BJ (cell line): Measurements from ENCODE around the gene BCAS4. TPM values are rescaled to one million over a fixed set of nuclear protein-coding genes. Genes with fewer than 3 reads are reported as not detected.

Experiments used
- CTCF ChIA-PET: fragments of 350-600 bp; formaldehyde crosslinking; extraction: SDS; loops from one replicate; lab custom pipeline; 2021; ENCODE audit warnings: antibody characterized with exemption, inconsistent platforms; lab: Yijun Ruan, JAX
- POLR2A ChIA-PET: fragments of 300-600 bp; sonication (Branson Sonifier 250); formaldehyde crosslinking; extraction: SDS; loops from one replicate; lab custom pipeline; 2021; ENCODE audit warnings: antibody characterized with exemption; lab: Charles Lee
- DNase-seq: peaks from one replicate; pipeline ENCODE4 v3.0.0-alpha.2; 2011; ENCODE audit warnings: low read depth
- H3K27me3 ChIP-seq: 2 replicates; pipeline ENCODE4 v1.6.0; 2011; ENCODE audit warnings: low read length; ENCODE audit not compliant: control insufficient read depth, insufficient read depth
- H3K36me3 ChIP-seq: 2 replicates; pipeline ENCODE4 v1.5.1; 2011; ENCODE audit warnings: low read length; ENCODE audit not compliant: control insufficient read depth, insufficient read depth
- H3K4me3 ChIP-seq: 2 replicates; pipeline ENCODE4 v1.5.1; 2011; ENCODE audit warnings: low read depth, mild to moderate bottlenecking, control low read depth, low read length
- CTCF ChIP-seq: IDR thresholded peaks from 2 replicates; pipeline ENCODE4 v1.5.1; 2011; ENCODE audit warnings: low read depth, mild to moderate bottlenecking, control low read depth, inconsistent platforms, low read length, moderate library complexity; ENCODE audit not compliant: insufficient read depth
- polyA plus RNA-seq: library from polyadenylated mRNA; depleted of rRNA; stranded (reverse); fragments of >200 nt; gene quantifications from 2 replicates; pipeline ENCODE4 v1.2.3, GENCODE V29; 2011

BCAS4 gene
- polyA plus RNA-seq, 1 experiment = 31.6 TPM

GRCh38 chr20:50844430-50845100, 49.7 kb downstream of the BCAS4 start:
- POLR2A ChIA-PET = no interaction called here
- no peak for DNase-seq
- CTCF ChIA-PET = no interaction called here
- Histone ChIP-seq H3K27me3 (no peaks in the 10 kb centered on the region), H3K4me3 (no peak overlapping the region), H3K36me3 (peaks cover 6% of the 10 kb centered on the region; the same call in 1 of the 2 replicates)
- TF ChIP-seq CTCF = no peak

- ChIA-PET POLR2A (no interaction called here), CTCF (interaction anchor here (0.7 kb wide), 1 partner anchor 84 kb away, joined by 3 read pairs; no protein-coding TSS in a partner anchor)
- DNase-seq = no peak
- no peak for TF ChIP-seq CTCF
- peaks cover 6% of the 10 kb centered on the region for H3K36me3 ChIP-seq
- no peaks in the 10 kb centered on the region for H3K27me3 ChIP-seq
- H3K4me3 ChIP-seq = no peak overlapping the region
These were observed 50.8 kb downstream of the BCAS4 start for GRCh38 chr20:50845566-50846215.

- POLR2A ChIA-PET = no interaction called here
- CTCF ChIA-PET = interaction anchor here (1.6 kb wide), 1 partner anchor 10 kb away, joined by 6 read pairs; no protein-coding TSS in a partner anchor
- no peak for DNase-seq
- no peak overlapping the region for H3K4me3 ChIP-seq
- H3K27me3 ChIP-seq = no peaks in the 10 kb centered on the region
- H3K36me3 ChIP-seq = no peaks in the 10 kb centered on the region; the same call in 1 of the 2 replicates
- no peak for TF ChIP-seq CTCF
These were observed 53.5 kb downstream of the BCAS4 start for GRCh38 chr20:50848341-50848808.

- no peak for TF ChIP-seq CTCF
- CTCF ChIA-PET = interaction anchor here (1.4 to 1.6 kb wide), 2 partner anchors 9 to 55 kb away, joined by 3 to 6 read pairs; no protein-coding TSS in a partner anchor
- no peak overlapping the region for H3K4me3 ChIP-seq
- H3K36me3 ChIP-seq = no peaks in the 10 kb centered on the region; the same call in 1 of the 2 replicates
- H3K27me3 ChIP-seq = no peaks in the 10 kb centered on the region
- POLR2A ChIA-PET = no interaction called here
- no peak for DNase-seq
These were observed 54.2 kb downstream of the BCAS4 start for GRCh38 chr20:50848846-50849673.
